Daoy (cell line): ENCODE data around the gene MARCHF5. TPM values are rescaled to one million over a fixed set of nuclear protein-coding genes. Genes with fewer than 3 reads are reported as not detected.

Source experiments
- DNase-seq: peaks from one replicate; pipeline ENCODE4 v3.0.0-alpha.2; 2015; ENCODE audit warnings: low read depth
- total RNA-seq: library from RNA; depleted of rRNA; stranded (reverse); fragments of >200 nt; shearing (Covaris generic); gene quantifications from 2 replicates; pipeline ENCODE4 v1.2.3, GENCODE V29; 2014; rRNA removed

Gene MARCHF5
- 8.3 and 10.3 TPM in 2 replicates for total RNA-seq

DNA sequence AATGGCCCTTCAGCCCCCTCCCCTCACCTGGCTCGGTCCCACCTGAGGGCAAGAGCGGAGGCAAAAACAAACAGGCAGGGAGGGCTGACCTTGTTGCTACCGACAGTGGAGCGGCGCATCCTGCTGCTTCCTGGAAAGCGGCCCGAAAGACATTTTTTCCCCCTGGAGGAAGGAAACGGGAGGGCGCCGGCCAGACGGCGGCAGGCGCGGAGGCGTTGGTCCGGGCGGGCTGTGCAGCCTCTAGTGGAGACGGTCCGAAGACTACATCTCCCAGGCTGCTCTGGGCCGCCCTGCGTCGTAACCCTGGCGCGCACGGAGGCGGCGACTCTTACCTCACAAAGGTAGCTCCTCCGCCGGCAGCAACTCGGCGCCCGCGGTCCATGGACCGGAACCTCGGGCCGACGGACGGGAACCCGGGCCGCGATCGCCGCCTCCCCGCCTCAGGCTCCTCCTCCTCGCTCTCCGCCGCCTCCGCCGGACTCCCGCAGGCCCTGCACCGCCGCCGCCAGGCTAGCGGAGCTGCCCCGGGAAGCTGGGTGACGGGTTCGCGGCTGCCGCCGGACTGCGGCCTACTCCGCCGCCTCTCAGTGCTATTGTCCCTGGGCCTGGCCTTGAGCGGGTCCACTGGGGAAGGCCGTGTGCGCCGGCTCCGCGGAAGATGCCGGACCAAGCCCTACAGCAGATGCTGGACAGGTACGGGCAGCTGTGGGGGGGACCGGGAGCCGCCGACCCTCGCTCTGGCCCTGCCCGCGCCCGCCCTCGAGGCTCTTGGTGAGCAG is at the start of gene MARCHF5, which contains the start of gene CPEB3:
MARCHF5 (plus strand) TSS at position 331 of the 779 bp plus-strand sequence; CDS start at position 659, 328 bp downstream.
CPEB3 (minus strand) TSS at position 242 of the 779 bp plus-strand sequence. CDS start 50,728 bp downstream, outside the sequence.
- peak; percentile 96 for DNase-seq

DNA sequence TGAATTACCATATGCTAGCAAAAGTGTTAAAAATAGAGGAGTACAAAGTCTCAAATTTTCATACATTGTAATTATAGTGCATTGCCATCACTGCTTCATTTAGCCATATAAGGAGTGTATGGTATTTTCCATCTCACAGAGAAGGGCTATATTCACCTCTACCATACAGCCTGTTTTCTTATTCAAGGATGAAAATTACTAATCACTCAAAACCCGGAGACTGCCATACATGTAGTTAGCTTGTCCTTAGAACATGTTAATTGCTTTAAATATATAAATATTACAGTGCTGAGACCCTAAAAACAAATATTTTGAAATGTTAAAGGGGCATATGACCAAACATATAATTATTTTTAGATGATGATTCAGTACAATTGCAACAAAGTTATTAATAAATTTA is 49.5 kb upstream of the MARCHF5 start:
- no peak for DNase-seq

GRCh38 chr10:92242380-92242779 is 48.6 kb upstream of the MARCHF5 start:
- no peak for DNase-seq

DNA sequence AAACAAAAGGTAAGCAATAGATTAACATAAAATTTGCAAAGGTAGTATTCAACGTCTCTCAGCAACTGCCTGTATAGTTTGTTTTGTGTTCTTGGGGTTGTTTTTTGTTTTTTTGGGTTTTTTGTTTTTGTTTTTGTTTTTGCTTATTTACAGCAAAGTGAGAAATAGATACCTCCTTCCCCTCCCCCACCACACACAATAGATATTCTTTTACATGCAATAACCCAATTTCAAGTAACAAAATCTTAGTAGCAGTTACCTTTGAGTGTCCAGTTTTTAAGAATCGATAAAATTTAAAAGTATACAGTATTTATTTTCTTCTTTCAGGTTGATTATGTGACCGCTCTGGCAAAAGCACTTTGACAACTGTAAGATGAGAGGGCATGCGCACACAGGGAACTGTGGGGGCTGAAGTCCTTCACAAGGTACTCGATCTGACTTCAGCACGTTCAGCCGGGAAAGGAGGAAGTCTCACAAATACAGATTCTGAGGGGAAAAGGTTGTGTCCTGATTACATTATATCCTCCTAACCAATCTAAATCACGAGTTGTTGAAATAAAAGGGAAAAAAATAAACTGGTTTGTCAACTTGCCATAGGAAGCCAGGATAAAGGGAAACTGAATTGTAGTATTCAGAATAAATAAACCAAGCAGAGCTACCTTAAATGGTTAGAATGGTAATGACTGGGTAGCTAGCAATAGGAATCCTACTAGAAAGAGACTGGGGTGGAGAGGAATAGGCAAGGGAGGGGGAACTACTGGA is 47.9 kb upstream of the MARCHF5 start:
- DNase-seq: peak; percentile 47

DNA sequence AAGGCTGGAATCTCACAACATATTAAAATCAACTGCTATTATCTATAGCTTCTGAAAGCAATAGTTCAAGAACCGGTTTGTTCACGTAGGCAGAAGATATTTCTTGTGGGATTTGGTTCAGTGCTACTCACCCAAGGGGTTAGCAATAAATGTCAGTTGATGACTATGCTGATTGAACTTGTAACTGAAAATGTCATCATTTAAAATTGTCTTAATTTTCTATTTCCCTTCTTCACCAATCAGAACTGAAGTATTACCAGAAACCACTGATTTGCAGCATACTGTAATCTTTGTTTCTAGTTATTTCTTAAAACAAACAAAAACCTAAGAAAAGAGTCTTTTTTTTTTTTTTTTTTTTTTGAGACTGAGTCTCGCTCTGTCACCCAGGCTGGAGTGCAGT is 46.2 kb upstream of the MARCHF5 start:
- DNase-seq: no peak

- DNase-seq: no peak
Observed at GRCh38 chr10:92248566-92248965, 42.4 kb upstream of the MARCHF5 start.

DNA sequence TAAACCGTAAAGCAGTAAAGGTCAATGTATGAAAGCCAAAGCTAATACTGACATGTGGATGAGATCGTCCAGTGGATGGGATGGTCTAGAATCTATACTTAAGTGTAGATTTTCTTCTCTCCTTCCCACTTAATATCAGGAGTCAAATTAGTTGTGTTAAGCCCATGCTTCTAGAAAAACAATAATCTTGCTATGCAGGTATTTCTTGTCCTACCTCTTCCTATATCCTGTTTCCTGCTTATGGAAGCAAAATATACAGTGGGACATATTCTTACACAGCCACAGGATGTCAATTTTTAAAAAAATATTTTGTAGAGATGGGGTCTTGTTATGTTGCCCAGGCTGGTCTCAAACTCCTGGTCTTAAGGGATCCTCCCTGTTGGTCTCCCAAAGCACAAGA is 27.6 kb upstream of the MARCHF5 start:
- DNase-seq: no peak

DNA sequence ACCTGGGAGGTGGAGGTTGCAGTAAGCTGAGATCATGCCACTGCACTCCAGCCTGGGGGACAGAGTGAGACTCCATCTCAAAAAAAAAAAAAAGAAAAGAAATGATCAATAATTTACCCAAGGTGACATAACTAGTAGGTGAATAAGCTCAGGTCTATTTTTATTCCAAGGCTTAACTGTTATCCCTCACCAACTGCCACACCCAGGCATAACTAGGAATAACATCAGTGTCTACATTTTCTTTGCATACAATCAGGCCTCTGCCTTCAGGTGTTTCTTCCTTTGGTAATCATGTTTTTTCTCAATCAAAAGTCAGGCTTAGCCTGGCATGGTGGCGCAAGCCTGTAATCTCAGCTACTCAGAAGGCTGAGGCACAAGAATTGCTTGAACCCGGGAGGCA is 26.7 kb upstream of the MARCHF5 start:
- no peak for DNase-seq

GRCh38 chr10:92265687-92266258 is 25.2 kb upstream of the MARCHF5 start:
- DNase-seq: no peak

DNA sequence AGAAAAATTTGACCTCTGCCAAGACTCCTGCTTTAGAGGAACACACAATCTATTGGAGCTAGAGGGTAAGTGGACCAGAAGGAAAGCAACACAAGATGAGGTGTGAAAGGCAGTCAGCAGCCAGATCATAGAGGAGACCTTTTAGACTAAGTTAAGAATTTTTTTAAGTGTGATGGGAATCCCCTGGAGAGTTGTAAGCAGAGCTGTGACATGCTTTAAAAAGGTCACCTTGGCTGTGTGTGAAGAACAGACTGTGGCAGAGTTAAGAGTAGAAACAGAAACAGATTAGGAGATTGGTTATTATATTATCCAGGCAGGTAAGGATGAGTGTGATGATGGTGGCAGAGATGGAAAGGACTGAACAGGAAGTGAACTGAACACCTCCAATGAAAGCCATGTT is 23.6 kb upstream of the MARCHF5 start:
- DNase-seq: no peak

DNA sequence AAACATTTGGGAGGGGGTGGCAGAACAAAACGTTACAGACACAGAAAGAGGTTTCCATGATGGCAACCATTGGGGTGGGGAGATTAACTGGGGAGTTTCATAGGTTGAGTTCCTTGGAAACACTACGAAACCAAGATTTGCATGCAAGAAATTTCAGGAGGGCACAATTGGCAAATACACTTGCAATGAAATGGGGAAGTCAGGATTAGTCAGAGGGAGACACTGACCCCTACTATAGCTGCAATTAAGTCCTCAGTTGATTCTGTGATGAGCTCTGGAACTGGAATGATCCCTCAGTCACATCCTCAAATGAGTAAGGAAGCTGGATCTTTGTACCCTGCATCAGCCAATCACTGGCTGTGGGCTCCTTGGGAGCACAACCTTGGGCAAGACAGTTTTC is 22.2 kb upstream of the MARCHF5 start:
- DNase-seq: no peak

DNA sequence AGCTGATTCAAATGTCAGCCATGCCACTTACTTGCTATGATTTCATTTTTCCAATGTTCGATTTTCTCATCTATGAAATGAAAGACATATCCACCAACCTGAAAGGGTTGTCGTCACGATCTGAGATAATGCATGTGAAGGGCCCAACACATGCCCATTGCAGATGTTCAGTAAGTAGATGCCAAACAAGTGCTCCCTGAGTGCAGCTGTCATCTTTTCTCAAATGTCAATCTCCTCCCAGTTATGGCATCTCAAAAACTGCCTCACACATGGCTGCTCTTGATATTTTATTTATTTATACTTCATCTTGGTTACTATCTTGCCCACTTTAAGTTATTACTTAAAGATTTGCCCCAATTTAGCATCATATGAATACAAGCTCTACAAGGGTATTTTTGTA is 16.9 kb upstream of the MARCHF5 start:
- DNase-seq: no peak

DNA sequence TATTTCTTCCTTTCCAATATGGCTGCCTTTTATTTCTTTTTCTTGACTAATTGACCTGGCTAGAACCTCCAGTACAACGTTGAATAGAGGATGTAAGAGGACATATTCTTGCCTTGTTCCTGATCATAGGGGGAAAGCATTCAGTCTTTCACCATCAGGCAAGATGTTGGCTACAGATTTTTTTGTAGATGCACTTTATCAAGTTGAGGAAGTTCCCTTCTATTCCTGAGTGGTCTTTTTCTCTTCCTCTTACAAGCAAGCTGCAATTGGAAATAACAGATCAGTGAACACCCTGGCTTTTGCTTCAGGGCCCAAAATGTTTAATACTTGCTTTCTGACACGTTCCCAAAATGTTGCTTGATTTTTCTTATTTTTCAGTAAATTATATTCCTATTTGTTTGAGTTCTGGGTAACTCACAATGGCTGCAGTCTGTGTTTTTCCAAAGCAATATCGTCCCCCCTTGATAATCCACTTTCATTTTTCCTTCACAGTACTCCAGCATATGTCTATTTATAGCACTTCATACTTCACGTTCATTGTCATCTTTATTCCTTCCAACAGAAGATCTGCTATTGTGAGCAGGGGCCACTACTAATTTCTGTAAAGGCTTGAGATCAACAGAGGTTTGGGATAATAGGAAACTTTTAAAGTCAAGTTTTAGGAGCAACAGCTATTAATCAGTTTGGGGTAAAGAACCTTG is 11.8 kb upstream of the MARCHF5 start:
- DNase-seq: no peak

- no peak for DNase-seq
Observed at GRCh38 chr10:92284112-92284704, 6.8 kb upstream of the MARCHF5 start.

DNA sequence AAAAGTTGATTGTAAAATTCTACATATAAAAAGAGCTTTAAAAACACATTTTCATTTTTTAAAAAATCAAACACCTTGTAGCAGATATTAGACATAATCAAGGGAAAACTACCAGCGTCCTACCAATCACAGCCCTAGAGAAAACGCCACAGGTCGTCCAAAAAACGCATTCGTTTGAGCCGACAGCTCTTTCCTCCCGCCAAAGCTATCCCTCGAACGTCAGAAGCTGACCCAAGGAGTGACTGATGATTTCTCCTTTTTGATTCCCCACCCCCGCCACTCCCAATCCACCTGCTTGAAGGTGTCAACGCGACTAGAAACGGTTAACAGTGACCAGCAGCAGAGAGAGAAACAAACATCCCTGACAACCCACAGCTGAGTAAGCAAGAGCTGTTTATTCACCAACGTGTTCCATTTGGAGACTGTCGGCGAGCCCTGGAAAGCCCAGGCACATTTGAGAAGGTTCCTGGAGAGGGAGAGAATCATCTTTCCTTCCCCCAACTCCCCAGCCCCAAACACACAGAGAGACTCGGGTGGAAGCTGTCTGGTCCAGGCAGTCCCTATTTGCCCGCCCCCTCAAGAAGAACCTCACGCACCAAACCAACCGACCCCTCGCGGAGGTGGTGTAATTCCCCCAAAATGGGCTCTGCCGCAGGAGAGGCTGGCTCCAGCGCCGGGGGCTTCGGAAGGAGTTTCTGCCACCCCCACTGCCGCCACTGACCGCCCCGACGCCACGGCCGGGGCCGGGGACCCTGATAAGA is 711 bp upstream of the MARCHF5 start:
- DNase-seq: peak; percentile 34

- no peak for DNase-seq
Observed at GRCh38 chr10:92291616-92291865, 574 bp downstream of the MARCHF5 start.

GRCh38 chr10:92291921-92292845 is 1.2 kb downstream of the MARCHF5 start:
- peak; percentile 37 for DNase-seq

GRCh38 chr10:92298487-92298886 is 7.5 kb downstream of the MARCHF5 start:
- no peak for DNase-seq

DNA sequence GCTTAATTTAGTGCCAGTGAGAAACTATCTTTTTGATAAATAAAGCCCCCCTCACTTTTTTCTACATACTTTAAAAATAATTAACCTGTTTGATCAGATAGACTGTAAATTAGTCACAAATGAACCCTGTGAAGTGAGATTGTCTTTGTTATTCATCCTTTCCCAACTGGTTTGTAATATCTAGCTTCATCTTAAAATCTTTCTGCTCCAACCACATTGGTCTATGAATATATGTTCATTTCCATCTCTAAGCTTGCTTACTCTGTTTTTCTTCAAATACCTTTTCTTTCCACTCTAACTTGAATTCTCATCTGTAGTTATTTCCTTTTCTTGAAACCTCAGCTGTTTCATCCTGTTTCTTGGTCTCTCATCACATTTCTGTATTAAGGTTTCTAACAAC is 12.1 kb downstream of the MARCHF5 start:
- no peak for DNase-seq

DNA sequence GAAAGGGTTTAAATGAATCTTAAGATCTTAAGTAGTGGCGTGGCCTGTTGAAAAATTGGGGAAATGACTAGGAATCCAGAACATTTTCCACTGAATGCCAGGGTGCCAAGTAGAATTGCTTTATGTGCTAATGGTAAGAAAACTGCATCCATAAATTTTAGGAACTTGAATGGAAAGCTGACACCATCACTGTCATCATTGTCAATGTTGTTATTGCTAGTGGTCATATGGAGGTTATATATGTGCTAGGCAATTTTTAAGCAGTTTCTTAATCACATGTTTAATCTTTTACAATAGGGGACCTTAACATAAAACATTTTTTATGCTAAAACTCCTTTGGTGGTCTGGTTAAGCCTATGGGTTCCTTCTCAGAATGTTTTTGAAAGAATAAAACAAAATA is 13.1 kb downstream of the MARCHF5 start:
- no peak for DNase-seq
